IPS DF 19.7 (cell line): ENCODE data around the gene OXTR.
A peak's percentile ranks its signal among the peaks of the same experiment; 100 is the strongest.

Source experiments
- DNase-seq: peaks from one replicate; pipeline ENCODE4 v3.0.0-alpha.2; 2013; ENCODE audit warnings: low read depth, low spot score

The OXTR gene

GRCh38 chr3:8769088-8769822 lies at the start of gene OXTR:
Gene OXTR (minus strand): TSS chr3:8769613. CDS start chr3:8768187, 1,426 bp downstream.
- DNase-seq: peak; percentile 47

- DNase-seq: no peak
These were observed 48.1 kb upstream of the OXTR start for GRCh38 chr3:8817486-8817885.

- no peak for DNase-seq
These were observed 46.7 kb upstream of the OXTR start for GRCh38 chr3:8816106-8816505.

- DNase-seq: no peak
These were observed 44.0 kb upstream of the OXTR start for GRCh38 chr3:8813411-8813810.

- no peak for DNase-seq
These were observed 41.1 kb upstream of the OXTR start for GRCh38 chr3:8810561-8810960.

GRCh38 chr3:8805774-8806173 lies 36.4 kb upstream of the OXTR start:
- no peak for DNase-seq

GRCh38 chr3:8802256-8802655 lies 32.8 kb upstream of the OXTR start:
- no peak for DNase-seq

- no peak for DNase-seq
These were observed 30.6 kb upstream of the OXTR start for GRCh38 chr3:8800016-8800415.

- no peak for DNase-seq
These were observed 24.8 kb upstream of the OXTR start for GRCh38 chr3:8794247-8794646.

- DNase-seq: no peak
These were observed 23.8 kb upstream of the OXTR start for GRCh38 chr3:8793242-8793641.

- DNase-seq: no peak
These were observed 21.1 kb upstream of the OXTR start for GRCh38 chr3:8790529-8790928.

- DNase-seq: no peak
These were observed 15.4 kb upstream of the OXTR start for GRCh38 chr3:8784676-8785435.

GRCh38 chr3:8780279-8780678 lies 10.9 kb upstream of the OXTR start:
- no peak for DNase-seq

GRCh38 chr3:8778475-8778874 lies 9.1 kb upstream of the OXTR start:
- DNase-seq: no peak

- no peak for DNase-seq
These were observed 8.5 kb upstream of the OXTR start for GRCh38 chr3:8777978-8778267.

- DNase-seq: no peak
These were observed 8.0 kb upstream of the OXTR start for GRCh38 chr3:8777201-8777977.

GRCh38 chr3:8776406-8776805 lies 7.0 kb upstream of the OXTR start:
- no peak for DNase-seq

- no peak for DNase-seq
These were observed 6.2 kb upstream of the OXTR start for GRCh38 chr3:8775602-8776001.

- DNase-seq: no peak
These were observed 5.8 kb upstream of the OXTR start for GRCh38 chr3:8775181-8775580.

GRCh38 chr3:8773941-8774542 lies 4.6 kb upstream of the OXTR start:
- no peak for DNase-seq

GRCh38 chr3:8768364-8769087 lies 887 bp downstream of the OXTR start:
- no peak for DNase-seq
